Brain microvascular endothelial cell (primary cell): ENCODE results near the gene MGAT3.

Experiments
- DNase-seq: peaks from one replicate; pipeline ENCODE4 v3.0.0-alpha.2; 2020
- H3K27ac ChIP-seq: fragments of 250-450 bp; sonication (Bioruptor Pico); 2 replicates; pipeline ENCODE4 v1.5.1; 2020; ENCODE audit warnings: mild to moderate bottlenecking, moderate library complexity
- H3K27me3 ChIP-seq: fragments of 250-450 bp; sonication (Bioruptor Pico); replicated peaks from 2 replicates; pipeline ENCODE4 v1.5.1; 2020; ENCODE audit warnings: mild to moderate bottlenecking
- H3K36me3 ChIP-seq: fragments of 250-450 bp; sonication (Bioruptor Pico); replicated peaks from 2 replicates; pipeline ENCODE4 v1.5.1; 2020; ENCODE audit warnings: mild to moderate bottlenecking
- H3K4me3 ChIP-seq: 2 replicates; pipeline ENCODE4 v1.5.1; 2011; ENCODE audit warnings: low read depth, mild to moderate bottlenecking, control low read depth, low read length, moderate library complexity
- CTCF ChIP-seq: IDR thresholded peaks from 2 replicates; pipeline ENCODE4 v1.5.1; 2011; ENCODE audit warnings: low read depth, mild to moderate bottlenecking, moderate library complexity, low read length, control low read depth, inconsistent platforms; ENCODE audit errors: missing control alignments
- in situ Hi-C: cut with HindIII; loops from 2 replicates; pipeline ENCODE4 v1.10.0; 2017; ENCODE audit warnings: low sequenced_read_pairs, low pct_ligation_motif_present

The MGAT3 gene

GRCh38 chr22:39489094-39490068 lies 32.6 kb downstream of the MGAT3 start:
- Histone ChIP-seq H3K36me3 (no peaks in the 10 kb centered on the region), H3K27ac (no peak overlapping the region), H3K27me3 (no peaks in the 10 kb centered on the region), H3K4me3 (no peak overlapping the region)
- no peak for TF ChIP-seq CTCF
- in situ Hi-C loops, result no loop called here
- no peak for DNase-seq

- Histone ChIP-seq H3K27me3 (no peaks in the 10 kb centered on the region), H3K27ac (no peak overlapping the region), H3K36me3 (no peaks in the 10 kb centered on the region), H3K4me3 (no peak overlapping the region)
- TF ChIP-seq CTCF, result no peak
- in situ Hi-C loops, result no loop called here
- DNase-seq, result peak; percentile 61
These were observed 33.5 kb downstream of the MGAT3 start for GRCh38 chr22:39490135-39490798.

- Histone ChIP-seq H3K4me3 (no peak overlapping the region), H3K36me3 (no peaks in the 10 kb centered on the region), H3K27me3 (no peaks in the 10 kb centered on the region), H3K27ac (no peak overlapping the region)
- TF ChIP-seq CTCF, result no peak
- no peak for DNase-seq
- in situ Hi-C loops, result no loop called here
These were observed 34.3 kb downstream of the MGAT3 start for GRCh38 chr22:39490966-39491680.

- H3K27ac ChIP-seq, result no peak overlapping the region
- no peaks in the 10 kb centered on the region for H3K36me3 ChIP-seq
- no peak for TF ChIP-seq CTCF
- in situ Hi-C loops, result no loop called here
- no peak overlapping the region for H3K4me3 ChIP-seq
- no peak for DNase-seq
- H3K27me3 ChIP-seq, result no peaks in the 10 kb centered on the region
These were observed 34.9 kb downstream of the MGAT3 start for GRCh38 chr22:39491696-39492095.

- in situ Hi-C loops, result no loop called here
- H3K27me3 ChIP-seq, result no peaks in the 10 kb centered on the region
- DNase-seq, result no peak
- no peaks in the 10 kb centered on the region for H3K36me3 ChIP-seq
- no peak overlapping the region for H3K27ac ChIP-seq
- TF ChIP-seq CTCF, result no peak
- H3K4me3 ChIP-seq, result no peak overlapping the region
These were observed 35.4 kb downstream of the MGAT3 start for GRCh38 chr22:39492186-39492585.
